WI38 (cell line): ENCODE measurements around the gene XPO5.
A peak's percentile ranks its signal among the peaks of the same experiment; 100 is the strongest.

ENCODE experiments used
- H3K4me3 ChIP-seq: 2 replicates; pipeline ENCODE4 v1.5.1; 2011; ENCODE audit warnings: low read depth, mild to moderate bottlenecking, control low read depth, low read length
- TF ChIP-seq, protein P1 (sequence below): IDR thresholded peaks from 2 replicates; pipeline ENCODE4 v1.5.1; 2012; ENCODE audit warnings: low read depth, mild to moderate bottlenecking, control low read depth, low read length

XPO5 gene

DNA sequence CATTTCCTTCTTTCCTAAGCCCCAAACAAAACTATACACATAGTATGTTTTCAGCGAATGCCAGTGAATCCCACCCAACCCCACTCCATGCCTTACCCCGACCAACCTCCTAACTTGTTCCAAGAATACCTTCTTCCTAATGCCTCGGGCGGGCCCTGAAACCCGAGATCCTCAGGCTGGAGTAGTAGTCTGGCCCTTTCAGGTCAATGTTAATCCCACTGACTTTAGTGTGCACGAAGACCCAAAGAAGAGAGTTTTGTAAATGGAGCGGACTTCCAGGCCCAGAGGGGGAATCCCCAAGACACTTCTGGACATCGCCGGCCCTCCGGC is 59.5 kb downstream of the XPO5 start:
- TF ChIP-seq, protein P1, sequence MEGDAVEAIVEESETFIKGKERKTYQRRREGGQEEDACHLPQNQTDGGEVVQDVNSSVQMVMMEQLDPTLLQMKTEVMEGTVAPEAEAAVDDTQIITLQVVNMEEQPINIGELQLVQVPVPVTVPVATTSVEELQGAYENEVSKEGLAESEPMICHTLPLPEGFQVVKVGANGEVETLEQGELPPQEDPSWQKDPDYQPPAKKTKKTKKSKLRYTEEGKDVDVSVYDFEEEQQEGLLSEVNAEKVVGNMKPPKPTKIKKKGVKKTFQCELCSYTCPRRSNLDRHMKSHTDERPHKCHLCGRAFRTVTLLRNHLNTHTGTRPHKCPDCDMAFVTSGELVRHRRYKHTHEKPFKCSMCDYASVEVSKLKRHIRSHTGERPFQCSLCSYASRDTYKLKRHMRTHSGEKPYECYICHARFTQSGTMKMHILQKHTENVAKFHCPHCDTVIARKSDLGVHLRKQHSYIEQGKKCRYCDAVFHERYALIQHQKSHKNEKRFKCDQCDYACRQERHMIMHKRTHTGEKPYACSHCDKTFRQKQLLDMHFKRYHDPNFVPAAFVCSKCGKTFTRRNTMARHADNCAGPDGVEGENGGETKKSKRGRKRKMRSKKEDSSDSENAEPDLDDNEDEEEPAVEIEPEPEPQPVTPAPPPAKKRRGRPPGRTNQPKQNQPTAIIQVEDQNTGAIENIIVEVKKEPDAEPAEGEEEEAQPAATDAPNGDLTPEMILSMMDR, result no peak
- H3K4me3 ChIP-seq, result peak overlapping the region; percentile 99

DNA sequence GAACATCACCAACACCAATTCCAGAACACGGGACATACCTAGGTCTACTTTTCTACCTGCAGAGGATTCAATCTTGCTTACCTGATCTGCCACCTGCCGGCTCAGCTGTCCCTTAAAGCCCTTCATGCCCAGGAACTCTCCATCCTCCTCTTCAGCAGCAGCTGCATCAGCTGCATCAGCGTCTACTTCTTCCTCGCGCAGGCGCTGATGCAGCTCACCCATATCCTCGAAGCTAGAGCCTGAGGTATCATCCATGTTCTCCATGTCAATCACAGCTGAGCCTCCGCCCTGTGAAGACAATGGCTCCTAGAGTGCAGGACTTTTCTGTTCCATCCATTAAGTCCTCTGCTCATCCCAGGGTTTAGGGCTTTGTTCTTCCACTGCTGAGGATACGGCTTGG is 60.0 kb downstream of the XPO5 start:
- TF ChIP-seq, protein P1, result no peak

DNA sequence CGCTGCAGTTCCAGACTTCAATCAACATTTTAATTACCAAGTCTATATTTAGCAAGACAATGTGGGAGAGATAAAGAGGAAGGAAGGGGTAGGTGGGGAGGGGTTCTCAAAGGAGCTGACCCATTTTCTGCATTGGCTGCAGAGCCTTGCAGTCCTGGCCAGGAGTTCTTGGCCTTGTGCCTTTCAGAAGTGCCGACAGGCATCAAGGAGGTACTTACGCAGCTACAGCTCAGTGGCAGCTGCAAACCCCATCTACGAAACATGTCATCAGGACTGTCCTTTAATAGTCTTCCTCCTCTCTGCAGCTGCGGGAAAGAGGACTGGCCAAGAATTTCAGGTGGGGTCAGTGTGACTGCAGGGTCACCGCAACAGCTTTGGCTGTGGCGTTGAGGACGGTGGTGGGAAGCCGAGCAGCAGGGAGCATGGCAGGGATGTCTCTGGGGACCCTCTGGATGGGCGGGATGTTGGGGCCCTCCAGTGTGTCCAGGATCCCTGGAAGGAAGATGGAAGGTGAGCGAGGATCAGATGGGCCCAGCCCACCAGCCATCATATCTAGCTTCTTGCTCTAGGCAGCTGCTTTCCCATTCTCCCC is 63.9 kb downstream of the XPO5 start:
- TF ChIP-seq, protein P1, result no peak
- H3K4me3 ChIP-seq, result no peak overlapping the region

More for the DNA sequence above, 60.0 kb downstream of the XPO5 start:
- peak overlapping the region; percentile 99 for H3K4me3 ChIP-seq

DNA sequence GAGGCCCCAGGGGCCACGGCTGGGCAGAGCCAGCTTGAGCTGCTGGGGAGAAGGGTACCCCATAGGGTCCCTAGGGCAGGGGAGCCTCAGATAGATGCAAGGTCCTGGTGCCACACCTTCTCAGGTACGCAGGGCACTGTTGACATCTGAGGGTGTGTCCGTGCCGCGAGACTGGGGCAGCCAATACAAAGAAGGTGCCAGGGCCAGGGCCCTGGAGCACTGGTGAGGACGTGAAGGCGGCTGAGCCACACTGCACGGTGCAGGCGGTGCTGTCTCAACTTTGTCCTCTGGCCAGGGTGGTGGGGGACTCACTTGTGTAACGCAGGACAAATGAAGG is 65.0 kb downstream of the XPO5 start:
- TF ChIP-seq, protein P1, result no peak
- H3K4me3 ChIP-seq, result no peak overlapping the region; the same call in 1 of the 2 replicates

DNA sequence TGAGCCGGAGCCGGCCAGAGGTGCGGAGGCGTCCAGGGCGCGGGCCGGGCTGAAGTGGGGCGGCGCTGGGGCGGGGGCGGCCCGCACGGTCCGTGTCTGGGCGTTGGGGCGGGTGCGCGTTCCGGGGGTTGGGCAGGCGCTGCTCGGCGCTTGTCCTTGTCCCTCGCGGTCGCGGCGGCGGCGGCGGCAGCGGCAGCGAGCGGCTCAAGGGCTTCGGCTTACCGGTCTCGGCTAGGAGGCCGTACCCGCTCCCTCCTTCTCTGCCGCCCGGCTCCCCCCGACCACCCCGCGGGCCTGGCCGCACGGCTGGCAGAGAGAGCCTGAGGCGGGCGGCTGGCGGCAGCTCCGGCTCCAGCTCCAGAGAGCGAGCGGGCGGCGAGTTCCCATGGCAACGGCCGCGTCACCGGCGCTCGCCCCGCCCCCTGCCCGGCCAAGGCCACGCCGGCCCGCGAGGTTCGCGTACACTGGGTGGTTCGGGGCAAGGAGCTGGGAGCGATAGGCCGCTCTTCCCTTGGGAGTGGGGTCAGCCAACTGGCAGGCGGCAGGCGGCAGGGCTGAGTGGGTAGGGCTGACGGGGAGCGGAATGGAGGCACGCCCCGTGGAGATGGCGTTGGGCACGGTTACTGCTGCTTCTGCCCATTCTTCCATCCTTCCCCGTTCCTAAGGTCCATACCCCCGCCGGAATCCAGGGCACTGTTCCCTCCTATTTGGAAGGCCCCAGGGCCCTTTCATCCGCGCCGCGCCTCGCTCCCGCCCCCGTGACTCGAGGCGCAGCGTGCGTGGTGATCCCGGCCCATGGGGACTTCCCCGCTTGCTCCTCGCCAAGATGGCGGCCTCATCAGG is 65.6 kb downstream of the XPO5 start, which contains the start of gene LRRC73:
TSS of gene LRRC73 (minus strand) at position 363 of the 843 bp plus-strand sequence. CDS start 561 bp downstream, outside the sequence.
- peak within 1 kb of the TSS; percentile 60 for H3K4me3 ChIP-seq
- TF ChIP-seq, protein P1, result no peak

DNA sequence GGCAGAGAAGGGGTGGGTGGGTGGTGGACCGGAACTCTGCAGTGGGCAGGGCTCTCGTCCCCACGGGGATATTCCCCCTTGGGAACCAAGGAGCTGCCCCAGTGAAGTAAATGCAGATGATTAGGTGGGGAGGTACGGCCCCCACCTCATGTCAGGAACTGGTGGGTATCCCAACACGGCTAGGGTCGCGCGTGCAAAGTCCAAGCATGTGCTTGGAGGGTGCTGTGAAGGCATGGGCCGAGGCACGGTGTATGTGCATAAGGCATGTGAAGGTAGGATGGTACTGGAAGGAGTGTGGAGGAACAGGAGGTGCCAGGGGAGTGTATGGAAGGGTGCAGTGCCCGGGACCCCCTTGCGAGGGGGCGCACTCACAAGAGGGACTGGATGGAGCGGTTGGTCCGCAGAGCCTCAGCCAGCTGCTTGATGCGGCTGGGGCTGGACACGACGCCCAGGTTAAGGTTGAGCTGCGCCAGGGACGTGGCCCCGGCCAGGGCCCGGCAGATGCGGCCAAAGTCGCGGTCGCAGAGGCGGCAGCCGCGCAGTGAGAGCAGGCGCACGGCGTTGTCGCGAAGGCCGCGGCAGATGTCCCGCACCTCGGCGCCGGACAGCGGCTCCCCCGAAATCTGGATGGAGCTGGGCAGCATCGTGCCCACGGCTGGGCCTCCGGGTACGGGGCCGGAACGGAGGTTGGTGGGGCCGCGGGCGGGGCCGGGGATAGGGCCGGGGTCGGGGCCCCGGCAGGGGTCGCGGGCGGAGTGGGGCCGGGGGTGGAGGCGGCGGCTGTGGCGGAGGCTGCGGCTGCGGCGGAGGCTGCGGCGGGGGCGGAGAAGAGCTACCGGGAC is 66.5 kb downstream of the XPO5 start:
- TF ChIP-seq, protein P1, result no peak
- peak overlapping the region; percentile 60 for H3K4me3 ChIP-seq
